SK-N-SH (cell line): ENCODE data around the gene UBE2L6. TPM values are rescaled to one million over a fixed set of nuclear protein-coding genes. Genes with fewer than 3 reads are reported as not detected.

Experiments used
- CTCF ChIA-PET: fragments of 300-600, 350-600 bp; formaldehyde crosslinking; extraction: SDS; loops from one replicate; lab custom pipeline; 2021; lab: Yijun Ruan, JAX
- POLR2A ChIA-PET: fragments of 350-600 bp; sonication (Branson Sonifier 250); formaldehyde crosslinking; extraction: SDS; loops from one replicate; lab custom pipeline; 2020; ENCODE audit warnings: antibody characterized with exemption, inconsistent platforms; lab: Yijun Ruan, JAX
- DNase-seq: peaks from one replicate; pipeline ENCODE4 v3.0.0; 2012
- H2AFZ ChIP-seq: fragments of 200-600 bp; sonication (generic); 2 replicates; pipeline ENCODE4 v1.8.1; 2016; ENCODE audit warnings: antibody characterized with exemption, mild to moderate bottlenecking, low read depth
- H3F3A ChIP-seq: fragments of 200-600 bp; sonication (generic); replicated peaks from 2 replicates; pipeline ENCODE3; 2016; ENCODE audit warnings: antibody characterized with exemption, mild to moderate bottlenecking; ENCODE audit not compliant: insufficient read depth
- H3K27ac ChIP-seq, 2 experiments: fragments of 200-500 bp in 1 of 2; fragments of 200-600 bp in 1 of 2; sonication (Bioruptor generic) in 1 of 2; sonication (generic), shearing (Covaris generic) in 1 of 2; 2 replicates each; pipeline versions ENCODE4 v1.5.1 to v1.6.1; 2014 to 2016; ENCODE audit warnings: low read depth in 2 of 2, inconsistent platforms in 1 of 2, low read length in 1 of 2, mild to moderate bottlenecking in 1 of 2, mixed read lengths in 1 of 2
- H3K27me3 ChIP-seq: fragments of 200-600 bp; sonication (generic), shearing (Covaris generic); 2 replicates; pipeline ENCODE4 v1.6.1; 2016; ENCODE audit warnings: mixed run types; ENCODE audit not compliant: insufficient read depth
- H3K36me3 ChIP-seq, 2 experiments: fragments of 200-500 bp in 1 of 2; fragments of 200-600 bp in 1 of 2; sonication (Bioruptor generic) in 1 of 2; sonication (generic) in 1 of 2; replicated peaks in 1 of 2; 2 replicates each; pipeline versions ENCODE3 to v1.5.1; 2014 to 2016; ENCODE audit warnings: low read length in 1 of 2, mild to moderate bottlenecking in 1 of 2; ENCODE audit not compliant: insufficient read depth in 2 of 2, control insufficient read depth in 1 of 2
- H3K4me1 ChIP-seq, 2 experiments: fragments of 200-500 bp in 1 of 2; fragments of 200-600 bp in 1 of 2; sonication (Bioruptor generic) in 1 of 2; sonication (generic), shearing (Covaris generic) in 1 of 2; 2 replicates each; pipeline versions ENCODE4 v1.5.1 to v1.6.1; 2014 to 2016; ENCODE audit warnings: low read depth in 1 of 2, low read length in 1 of 2, mixed run types in 1 of 2; ENCODE audit not compliant: insufficient read depth in 2 of 2, control insufficient read depth in 1 of 2
- H3K4me2 ChIP-seq: fragments of 200-600 bp; sonication (generic), shearing (Covaris generic); 2 replicates; pipeline ENCODE4 v1.6.1; 2017; ENCODE audit warnings: mixed run types
- H3K4me3 ChIP-seq, 2 experiments: fragments of 200-500 bp in 1 of 2; fragments of 200-600 bp in 1 of 2; sonication (Bioruptor generic) in 1 of 2; sonication (generic), shearing (Covaris generic) in 1 of 2; 2 replicates each; pipeline versions ENCODE4 v1.5.1 to v1.8.1; 2014 to 2016; ENCODE audit warnings: low read depth in 2 of 2, inconsistent platforms in 1 of 2, low read length in 1 of 2, mild to moderate bottlenecking in 1 of 2, mixed read lengths in 1 of 2, moderate library complexity in 1 of 2
- H3K79me2 ChIP-seq: fragments of 200-600 bp; sonication (generic); 2 replicates; pipeline ENCODE4 v1.8.1; 2017; ENCODE audit warnings: mild to moderate bottlenecking; ENCODE audit not compliant: insufficient read depth
- H3K9ac ChIP-seq: fragments of 200-600 bp; sonication (generic); 2 replicates; pipeline ENCODE4 v1.6.1; 2017; ENCODE audit warnings: mixed run types
- H3K9me2 ChIP-seq: fragments of 200-600 bp; sonication (generic); 2 replicates; pipeline ENCODE4 v1.6.1; 2017; ENCODE audit warnings: mixed run types
- H3K9me3 ChIP-seq: fragments of 200-600 bp; sonication (generic); 2 replicates; pipeline ENCODE4 v1.6.1; 2017; ENCODE audit warnings: mixed run types, mild to moderate bottlenecking, moderate library complexity
- H4K20me1 ChIP-seq: fragments of 200-600 bp; sonication (generic); 2 replicates; pipeline ENCODE4 v1.6.1; 2017; ENCODE audit warnings: mild to moderate bottlenecking, mixed run types; ENCODE audit not compliant: insufficient read depth
- CHD2 ChIP-seq: fragments of 150-350 bp; IDR thresholded peaks from 2 replicates; pipeline ENCODE4 v1.6.1; 2018; ENCODE audit warnings: low read length; ENCODE audit not compliant: partially characterized antibody
- EP300 ChIP-seq, 2 experiments: IDR thresholded peaks; 2 replicates each; pipeline versions ENCODE4 v1.4.0 to v1.6.1; 2012; ENCODE audit warnings: borderline replicate concordance in 1 of 2, low read depth in 1 of 2, low read length in 1 of 2
- FOXM1 ChIP-seq: IDR thresholded peaks from 2 replicates; pipeline ENCODE4 v1.4.0; 2012; ENCODE audit warnings: low read depth, mild to moderate bottlenecking
- MEF2A ChIP-seq: IDR thresholded peaks from 2 replicates; pipeline ENCODE4 v1.4.0; 2012; ENCODE audit warnings: low read depth, borderline replicate concordance
- NFIC ChIP-seq: IDR thresholded peaks from 2 replicates; pipeline ENCODE4 v1.4.0; 2012; ENCODE audit warnings: borderline replicate concordance
- NRF1 ChIP-seq: IDR thresholded peaks from 2 replicates; pipeline ENCODE4 v1.6.1; 2012; ENCODE audit warnings: low read depth, mild to moderate bottlenecking, low read length
- POLR2AphosphoS5 ChIP-seq: IDR thresholded peaks from 2 replicates; pipeline ENCODE4 v1.6.1; 2012; ENCODE audit warnings: low read depth, low read length
- RAD21 ChIP-seq: IDR thresholded peaks from 2 replicates; pipeline ENCODE4 v1.6.1; 2012; ENCODE audit warnings: mild to moderate bottlenecking, low read length
- RFX5 ChIP-seq: IDR thresholded peaks from 2 replicates; pipeline ENCODE4 v1.6.1; 2012; ENCODE audit warnings: mild to moderate bottlenecking, improper control_type of control experiment, low read length
- TAF1 ChIP-seq: IDR thresholded peaks from 2 replicates; pipeline ENCODE4 v1.6.1; 2012; ENCODE audit warnings: low read depth, mild to moderate bottlenecking, low read length, moderate library complexity, borderline replicate concordance
- YY1 ChIP-seq: IDR thresholded peaks from 2 replicates; pipeline ENCODE4 v1.4.0; 2012; ENCODE audit warnings: low read depth, mild to moderate bottlenecking
- WGBS: methylation state at CpG from one replicate; pipeline ENCODE4 v1.1.6; 2017; ENCODE audit warnings: low lambda C conversion rate; 5-methylcytosine and 5-hydroxymethylcytosine counted together
- polyA plus RNA-seq, 3 experiments: library from polyadenylated mRNA; depleted of rRNA; stranded (reverse); fragments of >200 nt; gene quantifications; 2 replicates each; pipeline ENCODE4 v1.2.3, GENCODE V29; 2012
- TF ChIP-seq, protein P1 (sequence below): fragments of 200-600 bp; sonication (generic); IDR thresholded peaks from 2 replicates; pipeline ENCODE4 v1.6.1; 2017; ENCODE audit warnings: antibody characterized with exemption, mild to moderate bottlenecking, moderate library complexity
- TF ChIP-seq, protein P2 (sequence below): IDR thresholded peaks from 2 replicates; pipeline ENCODE4; 2012
- TF ChIP-seq, protein P3 (sequence below): IDR thresholded peaks from 2 replicates; pipeline ENCODE4 v1.6.1; 2012; ENCODE audit warnings: mild to moderate bottlenecking, low read depth, low read length, moderate library complexity

Gene UBE2L6
- polyA plus RNA-seq, 1 of the 3 experiments (the other 2 are of a cell fraction): 77.0 TPM

DNA sequence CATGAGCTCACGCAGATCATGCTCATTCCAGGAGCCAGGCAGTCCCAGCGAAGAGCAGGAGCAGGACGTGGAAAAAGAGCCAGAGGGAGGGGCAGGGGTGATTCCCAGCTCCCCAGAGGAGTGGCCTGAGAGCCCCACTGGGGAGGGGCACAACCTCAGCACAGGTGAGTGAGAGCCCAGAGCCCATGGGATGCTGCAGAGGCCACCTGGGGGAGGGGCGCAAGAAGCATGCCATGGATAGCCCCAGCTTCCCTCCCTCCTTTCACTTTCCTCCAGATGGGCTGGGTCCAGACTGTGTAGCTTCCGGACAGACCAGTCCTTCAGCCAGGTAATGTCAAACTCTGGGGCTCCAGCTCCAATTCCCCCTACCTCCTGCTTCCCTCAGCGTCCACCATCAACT, 23.9 kb downstream of the UBE2L6 start:
- Histone ChIP-seq H3K4me3 (no peak overlapping the region), H2AFZ (no peak overlapping the region), H3K4me2 (no peak overlapping the region), H3K36me3 (no peaks in the 10 kb centered on the region), H3K9ac (no peak overlapping the region), H3K27ac (no peak overlapping the region), H3K27me3 (no peaks in the 10 kb centered on the region), H3K79me2 (no peaks in the 10 kb centered on the region), H3K9me2 (no peaks in the 10 kb centered on the region), H4K20me1 (no peaks in the 10 kb centered on the region), H3F3A (no peaks in the 10 kb centered on the region), H3K4me1 (no peaks in the 10 kb centered on the region; a peak in 1 of 4 replicates), H3K9me3 (no peaks in the 10 kb centered on the region)
- CTCF ChIA-PET: interaction anchor here (0.6 to 2.6 kb wide), 4 partner anchors 9 to 50 kb away, joined by 3 to 12 read pairs (median 8); partner anchors contain the start of gene UBE2L6
- no peak for TF ChIP-seq MEF2A
- TF ChIP-seq RAD21: no peak
- TF ChIP-seq RFX5: no peak
- TF ChIP-seq CHD2: no peak
- TF ChIP-seq NRF1: no peak
- TF ChIP-seq YY1: no peak
- TF ChIP-seq, protein P1, sequence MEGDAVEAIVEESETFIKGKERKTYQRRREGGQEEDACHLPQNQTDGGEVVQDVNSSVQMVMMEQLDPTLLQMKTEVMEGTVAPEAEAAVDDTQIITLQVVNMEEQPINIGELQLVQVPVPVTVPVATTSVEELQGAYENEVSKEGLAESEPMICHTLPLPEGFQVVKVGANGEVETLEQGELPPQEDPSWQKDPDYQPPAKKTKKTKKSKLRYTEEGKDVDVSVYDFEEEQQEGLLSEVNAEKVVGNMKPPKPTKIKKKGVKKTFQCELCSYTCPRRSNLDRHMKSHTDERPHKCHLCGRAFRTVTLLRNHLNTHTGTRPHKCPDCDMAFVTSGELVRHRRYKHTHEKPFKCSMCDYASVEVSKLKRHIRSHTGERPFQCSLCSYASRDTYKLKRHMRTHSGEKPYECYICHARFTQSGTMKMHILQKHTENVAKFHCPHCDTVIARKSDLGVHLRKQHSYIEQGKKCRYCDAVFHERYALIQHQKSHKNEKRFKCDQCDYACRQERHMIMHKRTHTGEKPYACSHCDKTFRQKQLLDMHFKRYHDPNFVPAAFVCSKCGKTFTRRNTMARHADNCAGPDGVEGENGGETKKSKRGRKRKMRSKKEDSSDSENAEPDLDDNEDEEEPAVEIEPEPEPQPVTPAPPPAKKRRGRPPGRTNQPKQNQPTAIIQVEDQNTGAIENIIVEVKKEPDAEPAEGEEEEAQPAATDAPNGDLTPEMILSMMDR: no peak
- no peak for TF ChIP-seq FOXM1
- TF ChIP-seq EP300 (IDR thresholded peaks at IDR 0.05; ENCODE audit: borderline replicate concordance in 1 of 2, low read depth in 1 of 2, low read length in 1 of 2): no peak
- TF ChIP-seq, protein P2, sequence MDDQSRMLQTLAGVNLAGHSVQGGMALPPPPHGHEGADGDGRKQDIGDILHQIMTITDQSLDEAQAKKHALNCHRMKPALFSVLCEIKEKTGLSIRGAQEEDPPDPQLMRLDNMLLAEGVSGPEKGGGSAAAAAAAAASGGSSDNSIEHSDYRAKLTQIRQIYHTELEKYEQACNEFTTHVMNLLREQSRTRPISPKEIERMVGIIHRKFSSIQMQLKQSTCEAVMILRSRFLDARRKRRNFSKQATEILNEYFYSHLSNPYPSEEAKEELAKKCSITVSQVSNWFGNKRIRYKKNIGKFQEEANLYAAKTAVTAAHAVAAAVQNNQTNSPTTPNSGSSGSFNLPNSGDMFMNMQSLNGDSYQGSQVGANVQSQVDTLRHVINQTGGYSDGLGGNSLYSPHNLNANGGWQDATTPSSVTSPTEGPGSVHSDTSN: no peak
- TF ChIP-seq POLR2AphosphoS5: no peak
- TF ChIP-seq, protein P3, sequence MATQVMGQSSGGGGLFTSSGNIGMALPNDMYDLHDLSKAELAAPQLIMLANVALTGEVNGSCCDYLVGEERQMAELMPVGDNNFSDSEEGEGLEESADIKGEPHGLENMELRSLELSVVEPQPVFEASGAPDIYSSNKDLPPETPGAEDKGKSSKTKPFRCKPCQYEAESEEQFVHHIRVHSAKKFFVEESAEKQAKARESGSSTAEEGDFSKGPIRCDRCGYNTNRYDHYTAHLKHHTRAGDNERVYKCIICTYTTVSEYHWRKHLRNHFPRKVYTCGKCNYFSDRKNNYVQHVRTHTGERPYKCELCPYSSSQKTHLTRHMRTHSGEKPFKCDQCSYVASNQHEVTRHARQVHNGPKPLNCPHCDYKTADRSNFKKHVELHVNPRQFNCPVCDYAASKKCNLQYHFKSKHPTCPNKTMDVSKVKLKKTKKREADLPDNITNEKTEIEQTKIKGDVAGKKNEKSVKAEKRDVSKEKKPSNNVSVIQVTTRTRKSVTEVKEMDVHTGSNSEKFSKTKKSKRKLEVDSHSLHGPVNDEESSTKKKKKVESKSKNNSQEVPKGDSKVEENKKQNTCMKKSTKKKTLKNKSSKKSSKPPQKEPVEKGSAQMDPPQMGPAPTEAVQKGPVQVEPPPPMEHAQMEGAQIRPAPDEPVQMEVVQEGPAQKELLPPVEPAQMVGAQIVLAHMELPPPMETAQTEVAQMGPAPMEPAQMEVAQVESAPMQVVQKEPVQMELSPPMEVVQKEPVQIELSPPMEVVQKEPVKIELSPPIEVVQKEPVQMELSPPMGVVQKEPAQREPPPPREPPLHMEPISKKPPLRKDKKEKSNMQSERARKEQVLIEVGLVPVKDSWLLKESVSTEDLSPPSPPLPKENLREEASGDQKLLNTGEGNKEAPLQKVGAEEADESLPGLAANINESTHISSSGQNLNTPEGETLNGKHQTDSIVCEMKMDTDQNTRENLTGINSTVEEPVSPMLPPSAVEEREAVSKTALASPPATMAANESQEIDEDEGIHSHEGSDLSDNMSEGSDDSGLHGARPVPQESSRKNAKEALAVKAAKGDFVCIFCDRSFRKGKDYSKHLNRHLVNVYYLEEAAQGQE: no peak
- TF ChIP-seq NFIC: no peak
- no peak for TF ChIP-seq TAF1
- 74% methylated on average over 6 of the region's 6 CpGs for WGBS
- POLR2A ChIA-PET: interaction anchor here (0.5 kb wide), 1 partner anchor 219 kb away, joined by 3 read pairs; no protein-coding TSS in a partner anchor
- DNase-seq: no peak
